ENCODE measurements around the gene DPH6.

DNA sequence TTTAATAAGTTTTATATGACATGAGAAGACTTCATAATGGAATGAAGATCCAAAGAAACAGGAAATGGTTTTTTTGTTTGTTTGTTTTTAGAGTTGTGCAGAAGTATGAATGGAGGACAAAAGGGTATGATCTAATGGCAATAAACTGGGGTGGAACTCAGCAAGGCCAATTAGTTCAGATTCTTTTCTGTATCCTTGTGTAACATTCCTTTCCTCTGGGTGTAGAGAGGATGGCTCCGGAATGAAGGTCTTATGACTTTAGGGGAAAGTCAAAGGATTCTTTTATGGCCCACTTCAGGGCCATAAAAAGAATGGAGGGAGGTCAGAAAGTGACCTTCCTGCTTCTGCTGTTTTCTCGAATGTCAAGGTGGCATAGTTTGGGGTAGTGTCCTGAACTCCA lies 152.6 kb downstream of the DPH6 start:
- TF ChIP-seq, protein P1, sequence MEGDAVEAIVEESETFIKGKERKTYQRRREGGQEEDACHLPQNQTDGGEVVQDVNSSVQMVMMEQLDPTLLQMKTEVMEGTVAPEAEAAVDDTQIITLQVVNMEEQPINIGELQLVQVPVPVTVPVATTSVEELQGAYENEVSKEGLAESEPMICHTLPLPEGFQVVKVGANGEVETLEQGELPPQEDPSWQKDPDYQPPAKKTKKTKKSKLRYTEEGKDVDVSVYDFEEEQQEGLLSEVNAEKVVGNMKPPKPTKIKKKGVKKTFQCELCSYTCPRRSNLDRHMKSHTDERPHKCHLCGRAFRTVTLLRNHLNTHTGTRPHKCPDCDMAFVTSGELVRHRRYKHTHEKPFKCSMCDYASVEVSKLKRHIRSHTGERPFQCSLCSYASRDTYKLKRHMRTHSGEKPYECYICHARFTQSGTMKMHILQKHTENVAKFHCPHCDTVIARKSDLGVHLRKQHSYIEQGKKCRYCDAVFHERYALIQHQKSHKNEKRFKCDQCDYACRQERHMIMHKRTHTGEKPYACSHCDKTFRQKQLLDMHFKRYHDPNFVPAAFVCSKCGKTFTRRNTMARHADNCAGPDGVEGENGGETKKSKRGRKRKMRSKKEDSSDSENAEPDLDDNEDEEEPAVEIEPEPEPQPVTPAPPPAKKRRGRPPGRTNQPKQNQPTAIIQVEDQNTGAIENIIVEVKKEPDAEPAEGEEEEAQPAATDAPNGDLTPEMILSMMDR (IDR thresholded peaks at IDR 0.05), result no peak
- TF ChIP-seq EP300 (IDR thresholded peaks at IDR 0.05), result no peak

All from suprapubic skin (tissue), 3 donors.